WTC11 (cell line): ENCODE results near the gene RUSC2. TPM values are rescaled to one million over a fixed set of nuclear protein-coding genes. Genes with fewer than 3 reads are reported as not detected.

Experiments
- ATAC-seq: fragments of 200-7000 bp; cut with Tn5 transposase; 2 replicates; pipeline ENCODE4 v1.10.0; 2021; ENCODE audit warnings: mild to moderate bottlenecking, moderate library complexity
- Bru-seq: library from RNA; stranded (reverse); fragments of 400-500 nt; gene quantifications from one replicate; lab custom pipeline; 2021; lab: Mats Ljungman, UMichigan
- CTCF ChIA-PET: fragments of 300-600 bp; sonication (Branson Sonifier 250); formaldehyde crosslinking; loops from one replicate; lab custom pipeline; 2021; ENCODE audit warnings: antibody characterized with exemption; lab: Charles Lee
- POLR2A ChIA-PET: fragments of 350-600 bp; sonication (Branson Sonifier 250); formaldehyde crosslinking; loops from one replicate; lab custom pipeline; 2021; ENCODE audit warnings: antibody characterized with exemption; lab: Charles Lee
- DNase-seq: peaks from one replicate; pipeline ENCODE4 v3.0.0; 2021; ENCODE audit warnings: low spot score
- H3K27ac Mint-ChIP-seq: 2 replicates; pipeline ENCODE4 v1.8.0; 2021; ENCODE audit warnings: mixed read lengths
- H3K27me3 Mint-ChIP-seq: 2 replicates; pipeline ENCODE4 v1.8.0; 2021; ENCODE audit warnings: low read depth, mild to moderate bottlenecking, moderate library complexity, mixed read lengths
- H3K36me3 Mint-ChIP-seq: 2 replicates; pipeline ENCODE4 v1.8.0; 2021; ENCODE audit warnings: mixed read lengths
- H3K4me1 Mint-ChIP-seq: 2 replicates; pipeline ENCODE4 v1.8.0; 2022; ENCODE audit warnings: mixed read lengths
- H3K4me3 Mint-ChIP-seq: 2 replicates; pipeline ENCODE4 v1.8.0; 2021; ENCODE audit warnings: mild to moderate bottlenecking, moderate library complexity, mixed read lengths
- H3K9me3 Mint-ChIP-seq: 2 replicates; pipeline ENCODE4 v1.8.0; 2021; ENCODE audit warnings: mixed read lengths
- ARID4B ChIP-seq: sonication (generic); formaldehyde crosslinking; IDR thresholded peaks from 2 replicates; pipeline ENCODE4 v1.8.0; 2023; ENCODE audit warnings: missing genetic modification reagents, mild to moderate bottlenecking, borderline replicate concordance
- CBFB ChIP-seq: sonication (generic); formaldehyde crosslinking; IDR thresholded peaks from 2 replicates; pipeline ENCODE4 v1.8.1; 2022; ENCODE audit warnings: mild to moderate bottlenecking, low read depth, missing genetic modification reagents
- E2F1 ChIP-seq: sonication (generic); formaldehyde crosslinking; IDR thresholded peaks from 2 replicates; pipeline ENCODE4 v1.8.0; 2022; ENCODE audit warnings: mild to moderate bottlenecking, missing genetic modification reagents
- E2F5 ChIP-seq: sonication (generic); formaldehyde crosslinking; IDR thresholded peaks from 2 replicates; pipeline ENCODE4 v1.8.1; 2022; ENCODE audit warnings: mild to moderate bottlenecking, moderate library complexity, missing genetic modification reagents
- EMX1 ChIP-seq: fragments of 250-450 bp; sonication (Bioruptor Pico); IDR thresholded peaks from 2 replicates; pipeline ENCODE4 v1.8.0; 2021; ENCODE audit warnings: mild to moderate bottlenecking
- ERG ChIP-seq: fragments of 250-450 bp; sonication (Bioruptor Pico); IDR thresholded peaks from 2 replicates; pipeline ENCODE4 v1.8.0; 2021; ENCODE audit warnings: mild to moderate bottlenecking
- ETV6 ChIP-seq: sonication (generic); formaldehyde crosslinking; IDR thresholded peaks from 2 replicates; pipeline ENCODE4 v1.8.1; 2022; ENCODE audit warnings: mild to moderate bottlenecking, missing genetic modification reagents
- FOXJ3 ChIP-seq: sonication (generic); formaldehyde crosslinking; IDR thresholded peaks from 2 replicates; pipeline ENCODE4 v1.9.0; 2021; ENCODE audit warnings: missing genetic modification reagents, mild to moderate bottlenecking, borderline replicate concordance
- FOXP4 ChIP-seq: sonication (generic); formaldehyde crosslinking; IDR thresholded peaks from 2 replicates; pipeline ENCODE4 v1.8.0; 2022; ENCODE audit warnings: mild to moderate bottlenecking, missing genetic modification reagents
- GABPB1 ChIP-seq: sonication (generic); formaldehyde crosslinking; IDR thresholded peaks from 2 replicates; pipeline ENCODE4 v1.8.1; 2023; ENCODE audit warnings: mild to moderate bottlenecking, missing genetic modification reagents
- MLX ChIP-seq: sonication (generic); formaldehyde crosslinking; IDR thresholded peaks from 2 replicates; pipeline ENCODE4 v1.8.1; 2023; ENCODE audit warnings: mild to moderate bottlenecking, missing genetic modification reagents, moderate library complexity
- MYBL2 ChIP-seq: sonication (generic); formaldehyde crosslinking; IDR thresholded peaks from 2 replicates; pipeline ENCODE4 v1.8.1; 2023; ENCODE audit warnings: mild to moderate bottlenecking, moderate library complexity, missing genetic modification reagents
- SMAD3 ChIP-seq: sonication (generic); formaldehyde crosslinking; IDR thresholded peaks from 2 replicates; pipeline ENCODE4 v1.8.0; 2022; ENCODE audit warnings: missing genetic modification reagents, mild to moderate bottlenecking, borderline replicate concordance
- TCF7 ChIP-seq: sonication (generic); formaldehyde crosslinking; IDR thresholded peaks from 2 replicates; pipeline ENCODE4 v1.8.0; 2022; ENCODE audit warnings: mild to moderate bottlenecking, low read depth, missing genetic modification reagents, moderate library complexity
- TEAD1 ChIP-seq: sonication (generic); formaldehyde crosslinking; IDR thresholded peaks from 2 replicates; pipeline ENCODE4 v1.8.0; 2022; ENCODE audit warnings: mild to moderate bottlenecking, missing genetic modification reagents
- TEAD4 ChIP-seq: sonication (generic); formaldehyde crosslinking; IDR thresholded peaks from 2 replicates; pipeline ENCODE4 v1.8.0; 2022; ENCODE audit warnings: mild to moderate bottlenecking, missing genetic modification reagents
- ZNF281 ChIP-seq: sonication (generic); formaldehyde crosslinking; IDR thresholded peaks from 2 replicates; pipeline ENCODE4 v1.8.0; 2023; ENCODE audit warnings: mild to moderate bottlenecking, missing genetic modification reagents
- long read RNA-seq, 3 experiments: library from RNA in 1 of 3; library from capped mRNA in 1 of 3; library from polyadenylated mRNA in 1 of 3; unstranded in 2 of 3; stranded (forward) in 1 of 3; transcript quantifications; one replicate each; pipeline ENCODE4 v2.0.0, GENCODE V29; 2021
- total RNA-seq: library from RNA; stranded (reverse); gene quantifications from 3 replicates; pipeline ENCODE4 v1.2.3, GENCODE V29; 2021

RUSC2 gene
- total RNA-seq, result 7.3 to 9.4 TPM (median 8.7 TPM) in 3 replicates
- Bru-seq, nascent RNA, result percentile 47 among the genes with signal in this experiment
- long read RNA-seq, experiment 1, full-length matches to known transcripts, result 10 of 24 reads
- long read RNA-seq, experiment 1, partial matches to known transcripts, result 6 of 24 reads
- long read RNA-seq, experiment 1, other reads (novel, unspliced or antisense), result 8 of 24 reads
- long read RNA-seq, experiment 2, partial matches to known transcripts, result 10 of 13 reads
- long read RNA-seq, experiment 2, other reads (novel, unspliced or antisense), result 3 of 13 reads
- long read RNA-seq, experiment 3, partial matches to known transcripts, result 0 of 1 reads
- long read RNA-seq, experiment 3, other reads (novel, unspliced or antisense), result 1 of 1 reads

GRCh38 chr9:35489313-35490154, at the start of gene RUSC2:
Gene RUSC2, plus strand, starts transcription at chr9:35490111. Its CDS starts 56,411 bp downstream, at chr9:35546522.
- Mint-ChIP-seq H3K9me3 (peaks cover 7% of the 10 kb centered on the region), H3K27ac (peak within 1 kb of the TSS; percentile 80), H3K4me1 (peaks cover 32% of the 10 kb centered on the region), H3K27me3 (peaks cover 4% of the 10 kb centered on the region; the same call in 1 of the 2 replicates), H3K36me3 (0 out of 2 replicates have a peak, but pooled peaks cover 3% of the 10 kb centered on the region), H3K4me3 (peak within 1 kb of the TSS; percentile 90)
- ChIA-PET CTCF (interaction anchor here (0.6 to 1.6 kb wide), 18 partner anchors 13 to 375 kb away, joined by 3 to 28 read pairs (median 3); partner anchors contain the start of gene ATOSB), POLR2A (interaction anchor here (1.4 kb wide), 1 partner anchor 49 kb away, joined by 3 read pairs; no protein-coding TSS in a partner anchor)
- DNase-seq (peak; percentile 87), ATAC-seq (peak; percentile 83)
- TF ChIP-seq FOXJ3 (CRISPR knock-in tag) (no peak), MYBL2 (CRISPR knock-in tag) (no peak; the same call in 1 of the 2 replicates), MLX (no peak), ETV6 (0 out of 2 replicates have a peak, but pooled peaks have one; percentile 14), TEAD4 (CRISPR knock-in tag) (no peak), GABPB1 (CRISPR knock-in tag) (peak; percentile 28; the same call in 1 of the 2 replicates), ZNF281 (CRISPR knock-in tag) (peak; percentile 70; the same call in 1 of the 2 replicates), SMAD3 (peak; percentile 31; the same call in 1 of the 2 replicates), CBFB (0 out of 2 replicates have a peak, but pooled peaks have one; percentile 38), ERG (peak; percentile 71; the same call in 1 of the 2 replicates), FOXP4 (CRISPR knock-in tag) (0 out of 2 replicates have a peak, but pooled peaks have one; percentile 58), E2F5 (peak; percentile 75; the same call in 1 of the 2 replicates), TCF7 (CRISPR knock-in tag) (0 out of 2 replicates have a peak, but pooled peaks have one; percentile 46), TEAD1 (CRISPR knock-in tag) (0 out of 2 replicates have a peak, but pooled peaks have one; percentile 52), ARID4B (CRISPR knock-in tag) (0 out of 2 replicates have a peak, but pooled peaks have one; percentile 23), E2F1 (no peak), EMX1 (CRISPR knock-in tag) (no peak)
